Suppressor macrophage treated with lipopolysaccharide for 1 hour (primary cell): ENCODE measurements around the gene UTP25.
"Not testable (repeated sequence)": the region's sequence is repeated elsewhere in the genome, so short reads cannot be mapped to it uniquely, and the experiment has no call there.

Source experiments
- DNase-seq, 3 donors: peaks; one replicate each; pipeline ENCODE4 v3.0.0-alpha.2; 2020 to 2022

Gene UTP25

DNA sequence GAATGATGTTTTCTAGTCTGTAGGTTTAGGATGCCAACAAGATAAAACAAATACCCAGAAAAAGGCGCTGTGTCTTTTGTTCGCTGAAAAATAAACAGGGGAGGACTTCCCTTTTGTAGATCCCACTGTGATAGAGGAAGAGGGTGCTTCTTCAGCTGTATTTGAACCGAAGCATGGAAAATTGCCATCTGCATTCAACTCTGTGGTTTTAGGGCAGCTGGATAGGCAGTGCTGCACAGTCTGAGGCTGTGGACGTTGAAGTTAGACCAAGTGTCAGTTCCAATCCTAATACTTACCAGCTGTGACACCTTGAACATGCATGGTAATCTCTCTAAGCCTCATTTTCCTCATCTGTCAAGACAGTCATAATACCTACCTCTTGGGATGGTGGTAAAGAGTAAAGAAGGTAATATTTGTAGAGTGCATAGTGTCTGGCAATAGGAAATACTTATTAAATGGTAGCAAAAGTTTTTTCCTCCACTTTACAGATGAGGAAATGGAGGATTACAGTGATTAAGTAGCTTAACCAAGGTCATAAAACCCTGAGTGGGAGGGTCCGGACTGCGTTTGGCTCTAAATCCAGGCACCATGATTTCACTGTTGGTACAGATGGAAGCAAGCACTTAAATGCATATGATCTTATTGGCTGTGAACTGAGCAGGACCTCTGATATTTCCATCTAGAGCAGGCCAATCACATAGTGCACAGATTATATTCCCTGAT lies 48.5 kb downstream of the UTP25 start:
- no peak for DNase-seq

DNA sequence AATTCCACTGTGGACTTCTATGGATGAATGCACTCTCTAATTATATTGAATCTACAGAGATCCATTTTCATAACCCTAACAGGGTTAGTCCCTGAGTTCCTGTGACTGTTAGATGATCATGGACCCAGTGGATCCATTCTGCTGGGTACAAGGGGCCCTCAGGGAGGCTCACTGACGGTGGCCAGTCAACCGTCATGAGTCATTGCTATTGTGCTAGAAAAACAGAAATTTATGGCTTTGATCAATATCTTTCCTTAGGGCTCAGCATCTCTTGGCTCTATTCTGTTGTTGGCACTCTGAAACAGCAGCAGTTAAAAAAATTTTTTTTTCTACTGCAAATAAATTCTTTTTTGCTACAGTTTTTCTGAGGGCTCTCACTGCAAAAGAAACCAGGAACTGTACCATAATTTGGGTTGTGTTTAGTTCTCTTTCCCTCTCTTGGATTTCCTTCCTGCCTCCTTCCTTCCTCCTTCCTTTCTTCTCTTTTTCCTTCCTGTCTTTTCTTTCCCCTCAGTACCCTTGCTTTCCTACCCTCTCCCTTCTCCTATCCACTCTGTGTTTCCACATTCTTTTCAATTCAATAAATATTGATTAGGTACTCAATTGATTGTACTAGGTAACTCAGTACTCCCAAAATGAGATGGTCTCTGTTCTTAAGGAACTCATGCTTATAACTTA lies 49.5 kb downstream of the UTP25 start:
- no peak for DNase-seq

DNA sequence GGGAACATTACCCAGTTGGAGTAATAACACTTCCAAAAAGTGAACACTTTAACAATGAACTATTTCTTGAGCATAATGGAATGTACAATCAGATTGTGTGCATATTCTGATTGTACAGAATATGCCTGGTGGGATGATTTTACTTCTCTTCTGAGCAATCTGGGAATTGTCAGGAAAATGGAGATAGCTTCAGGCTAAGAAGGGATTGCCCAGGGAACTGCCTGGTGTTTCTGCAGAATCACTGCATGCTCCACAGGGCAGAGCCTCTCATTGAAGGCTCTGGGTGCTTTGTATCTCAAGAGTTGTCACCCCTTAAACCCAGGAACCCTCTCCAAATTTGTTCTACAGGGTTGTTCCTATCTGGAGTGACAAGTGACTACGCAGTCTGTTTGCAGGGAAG lies 51.2 kb downstream of the UTP25 start:
- DNase-seq, result no peak

DNA sequence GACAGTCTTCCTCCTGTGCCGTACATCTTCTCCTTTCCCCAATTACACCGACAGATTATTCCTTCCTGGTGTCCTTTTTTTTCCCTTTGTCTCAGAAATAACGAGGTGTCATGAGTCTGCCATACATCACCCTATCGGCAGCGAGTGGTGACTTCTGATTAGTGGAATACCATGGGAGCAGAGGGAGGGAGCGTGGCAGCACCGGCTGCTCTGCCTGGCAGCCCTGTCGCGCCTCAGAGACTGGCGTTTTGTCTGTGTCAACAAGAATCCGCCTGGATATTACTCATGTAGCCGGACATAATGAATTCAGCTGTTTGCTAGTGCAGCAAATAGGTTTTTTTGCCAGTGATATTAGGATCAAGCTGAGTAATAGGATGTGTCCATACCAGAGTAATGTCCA lies 51.8 kb downstream of the UTP25 start:
- DNase-seq, result no peak

DNA sequence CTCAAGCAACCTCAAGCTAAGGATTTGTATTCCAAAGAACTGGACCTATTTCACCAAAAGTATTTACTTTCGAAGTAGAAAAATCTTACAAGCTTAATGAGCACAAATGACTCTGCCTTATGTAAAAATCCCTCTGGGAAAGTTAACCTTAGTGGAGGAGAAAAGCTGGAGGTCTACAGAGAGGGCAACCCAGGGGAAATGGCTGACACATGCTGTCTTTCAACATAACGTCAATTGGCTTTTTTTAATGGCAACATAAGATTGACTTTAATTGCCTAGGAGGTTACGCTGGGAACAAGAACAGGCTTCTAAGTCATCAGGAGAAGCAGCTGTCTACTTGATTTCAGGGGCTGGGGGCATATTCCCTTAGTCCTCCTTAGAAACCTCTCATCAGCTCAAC lies 52.3 kb downstream of the UTP25 start:
- DNase-seq, result no peak

DNA sequence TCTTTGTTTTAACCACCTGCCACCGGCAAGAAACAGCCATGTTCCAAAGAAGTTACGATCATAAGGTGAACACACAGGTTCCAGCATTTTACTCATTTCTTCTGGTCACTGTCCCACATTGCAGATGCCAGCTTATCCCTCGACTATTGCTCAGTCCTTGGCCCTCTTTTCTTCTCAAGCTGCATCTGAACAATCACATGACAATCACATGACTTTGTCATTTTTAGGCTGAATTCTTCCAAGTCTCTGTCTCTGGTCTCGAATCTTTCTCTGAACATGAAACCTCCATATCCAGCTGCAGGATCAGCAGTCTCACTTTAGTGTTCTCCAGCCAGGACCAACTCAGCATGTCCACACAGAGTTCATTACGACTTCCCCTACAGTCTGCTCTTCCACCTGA lies 53.8 kb downstream of the UTP25 start:
- DNase-seq, result no peak

DNA sequence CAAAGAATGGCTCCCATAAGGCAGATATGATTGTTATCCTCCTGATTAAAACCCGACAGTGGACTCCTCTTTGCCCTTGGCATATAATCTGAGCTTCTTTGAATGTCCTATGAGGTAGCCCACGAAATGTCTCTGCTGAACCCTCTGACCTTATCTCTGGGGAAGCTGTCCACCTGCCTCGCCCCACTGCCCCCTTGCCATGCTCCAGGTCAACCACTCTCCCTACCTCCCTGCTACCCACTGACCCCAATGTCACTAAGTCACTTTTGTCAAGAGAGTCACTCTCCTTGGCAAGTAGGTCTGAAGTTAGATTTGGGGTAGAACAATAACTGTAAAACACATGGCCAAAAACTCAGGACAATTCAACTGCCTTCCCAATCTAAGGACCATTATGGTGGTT lies 54.5 kb downstream of the UTP25 start:
- no peak for DNase-seq

DNA sequence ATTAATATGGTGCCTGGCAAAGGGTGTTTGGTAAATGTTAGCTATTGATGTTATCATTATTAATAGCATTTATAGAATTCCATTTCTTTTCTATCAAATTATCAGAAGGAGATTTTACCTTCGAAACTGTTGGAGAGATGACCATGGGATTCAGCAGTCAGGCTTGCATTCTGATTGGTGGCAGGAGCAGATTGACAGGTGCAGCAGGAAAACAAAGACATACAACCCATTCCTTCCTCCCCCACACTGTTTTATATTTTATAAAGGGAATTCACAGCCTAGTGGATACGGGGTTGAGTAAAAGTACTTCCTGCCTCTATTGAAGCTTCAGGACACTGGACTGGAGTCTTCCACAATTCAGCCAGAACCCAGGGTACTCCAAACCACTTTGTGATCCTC lies 55.2 kb downstream of the UTP25 start:
- DNase-seq, result no peak

DNA sequence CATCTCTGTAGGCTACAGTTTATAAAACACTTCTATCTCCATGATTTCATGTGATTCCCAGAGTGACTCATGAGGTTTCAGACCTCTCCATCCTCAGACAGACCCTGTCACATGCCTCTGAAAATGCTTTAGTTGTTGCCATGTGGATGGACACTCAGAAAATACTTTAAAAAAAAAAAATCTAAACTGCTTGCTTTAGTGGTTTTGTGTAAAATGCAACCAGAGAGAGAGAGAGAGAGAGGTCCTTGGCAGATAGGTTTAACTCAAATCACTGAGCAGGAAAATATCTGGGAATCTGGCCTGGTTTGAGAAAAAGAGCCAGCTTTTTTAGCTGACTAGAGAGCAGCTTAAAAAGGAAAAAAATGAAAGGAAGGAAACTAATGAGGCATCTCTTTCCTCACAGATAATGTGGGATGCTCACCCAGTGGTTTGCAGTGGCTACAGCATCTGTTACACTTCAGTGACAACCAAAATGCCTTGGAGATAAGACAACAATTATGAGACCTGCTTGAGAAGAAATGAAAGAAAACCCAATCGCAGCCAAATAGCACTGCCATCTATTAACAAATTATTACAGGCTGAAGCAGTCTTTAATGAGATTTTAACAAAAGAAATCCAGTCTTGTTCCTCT lies 55.7 kb downstream of the UTP25 start:
- DNase-seq, result peak; percentile 35 to 63 (median 53)

DNA sequence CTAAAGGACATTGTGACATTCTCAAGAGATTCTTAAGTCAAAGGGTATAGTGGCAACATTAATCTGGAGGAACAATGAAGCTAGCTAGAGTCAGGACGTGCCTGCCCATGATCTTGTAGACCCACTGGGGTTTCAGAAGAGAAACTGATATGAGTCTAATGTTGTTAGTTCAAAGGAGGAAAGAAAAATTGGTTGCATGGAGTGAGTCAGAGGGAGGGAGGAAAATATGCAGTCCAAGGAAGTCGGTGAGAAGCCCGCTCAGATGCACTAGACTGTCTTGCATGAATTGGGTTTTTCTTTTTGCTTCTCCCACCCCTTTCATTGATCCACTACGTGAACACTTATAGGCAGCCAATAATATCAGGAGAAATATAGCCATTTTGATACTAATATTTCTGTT lies 56.5 kb downstream of the UTP25 start:
- peak in 1 of 3 donors; percentile 41 for DNase-seq

DNA sequence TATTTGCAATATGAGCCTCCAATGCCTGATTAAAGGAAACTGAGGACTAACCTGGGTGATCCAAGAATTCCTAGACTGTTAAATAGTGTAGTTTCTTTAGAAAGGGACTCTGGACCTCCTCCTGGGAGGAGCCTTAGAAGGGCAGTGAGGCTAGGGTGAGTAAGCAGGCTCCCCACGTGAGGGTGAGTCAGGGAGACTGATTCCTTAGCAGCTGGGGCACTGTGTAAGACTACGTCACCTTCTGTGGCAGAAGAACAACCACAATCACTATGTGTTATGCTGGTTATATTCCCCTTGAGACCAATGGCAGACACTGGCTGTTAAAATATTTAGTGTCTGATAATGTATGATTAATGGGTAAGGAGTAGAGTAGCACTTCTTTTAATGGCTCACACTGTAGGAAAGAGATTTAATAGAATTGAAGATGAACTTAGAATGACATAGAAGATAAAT lies 56.9 kb downstream of the UTP25 start:
- DNase-seq, result peak; percentile 93 to 94 (median 94)

DNA sequence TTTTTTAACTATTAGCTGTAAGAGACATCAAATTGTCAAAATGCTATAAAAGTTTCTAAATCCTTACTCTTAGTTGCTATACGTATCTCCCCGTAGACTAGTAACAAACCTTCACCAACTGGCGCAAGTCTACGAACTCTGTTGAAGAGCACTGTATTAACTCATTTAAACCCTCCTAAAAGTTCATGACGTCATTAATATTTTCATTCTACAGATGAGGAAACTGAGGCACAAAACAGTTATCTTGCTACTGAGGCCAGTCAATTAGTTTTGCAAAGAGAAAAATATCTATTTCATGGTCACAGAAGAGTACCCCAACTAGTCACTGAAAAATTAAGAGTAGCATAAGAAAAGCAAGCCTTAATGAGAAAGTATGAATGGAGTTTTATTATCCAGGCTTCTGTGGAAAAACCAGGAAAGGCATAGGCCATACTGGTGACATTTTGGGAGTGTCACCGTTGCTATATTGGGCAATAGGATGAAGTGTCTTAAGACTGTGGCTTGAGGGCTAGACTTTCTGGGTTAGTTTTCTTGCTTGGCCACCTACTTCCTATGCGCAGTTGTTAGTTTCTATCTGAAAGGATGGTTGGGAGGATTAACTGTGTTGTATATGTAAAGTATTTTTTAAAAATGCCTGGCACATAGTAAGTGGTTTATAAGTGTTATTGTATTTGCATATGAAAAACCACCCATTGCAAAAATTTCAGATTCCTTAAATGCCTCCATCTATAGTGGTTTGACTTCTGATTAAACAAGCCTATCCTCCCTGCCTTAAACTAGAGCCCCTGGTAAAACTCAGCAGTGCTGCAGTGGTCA lies 57.8 kb downstream of the UTP25 start:
- peak in 2 of 3 donors; percentile 15 to 29 for DNase-seq

DNA sequence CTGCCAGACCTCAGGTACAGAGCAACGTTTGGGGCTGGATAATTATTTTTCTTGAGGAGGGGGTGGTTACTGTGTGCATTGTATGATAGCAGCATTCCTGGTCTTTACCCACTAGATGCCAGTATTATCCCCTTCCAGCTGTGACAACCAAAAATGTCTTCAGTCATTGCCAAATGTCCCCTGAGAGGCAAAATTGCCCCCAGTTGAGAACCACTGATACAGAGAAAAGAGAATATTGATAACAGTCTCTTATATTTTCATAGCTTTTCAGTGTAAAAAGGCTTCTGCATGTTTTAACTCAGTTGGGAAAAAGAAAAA lies 58.4 kb downstream of the UTP25 start:
- DNase-seq, result no peak

DNA sequence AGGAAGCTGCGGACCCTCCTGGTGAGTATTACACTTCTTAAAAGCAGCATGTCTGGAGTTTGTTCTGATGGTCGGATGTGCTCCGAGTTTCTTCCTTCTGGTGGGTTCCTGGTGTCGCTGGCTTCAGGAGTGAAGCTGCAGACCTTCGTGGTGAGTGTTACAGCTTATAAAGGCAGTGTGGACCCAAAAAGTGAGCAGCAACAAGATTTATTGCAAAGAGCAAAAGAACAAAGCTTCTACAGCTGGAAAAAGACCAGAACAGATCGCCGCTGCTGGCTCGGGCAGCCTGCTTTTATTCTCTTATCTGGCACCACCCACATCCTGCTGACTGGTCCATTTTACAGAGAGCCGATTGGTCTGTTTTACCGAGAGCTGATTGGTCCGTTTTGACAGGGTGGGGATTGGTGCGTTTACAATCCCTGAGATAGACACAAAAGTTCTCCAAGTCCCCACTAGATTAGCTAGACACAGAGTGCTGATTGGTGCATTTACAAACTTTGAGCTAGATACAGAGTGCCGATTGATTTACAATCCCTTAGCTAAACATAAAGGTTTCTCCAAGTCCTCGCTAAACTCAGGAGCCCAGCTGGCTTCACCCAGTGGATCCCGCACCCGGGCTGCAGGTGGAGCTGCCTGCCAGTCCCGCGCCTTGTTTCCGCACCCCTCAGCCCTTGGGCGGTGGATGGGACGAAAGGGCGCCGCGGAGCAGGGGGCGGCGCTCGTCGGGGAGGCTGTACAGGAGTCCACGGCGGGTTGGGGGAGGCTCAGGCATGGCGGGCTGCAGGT lies 60.7 kb downstream of the UTP25 start:
- DNase-seq, result not testable (repeated sequence)

DNA sequence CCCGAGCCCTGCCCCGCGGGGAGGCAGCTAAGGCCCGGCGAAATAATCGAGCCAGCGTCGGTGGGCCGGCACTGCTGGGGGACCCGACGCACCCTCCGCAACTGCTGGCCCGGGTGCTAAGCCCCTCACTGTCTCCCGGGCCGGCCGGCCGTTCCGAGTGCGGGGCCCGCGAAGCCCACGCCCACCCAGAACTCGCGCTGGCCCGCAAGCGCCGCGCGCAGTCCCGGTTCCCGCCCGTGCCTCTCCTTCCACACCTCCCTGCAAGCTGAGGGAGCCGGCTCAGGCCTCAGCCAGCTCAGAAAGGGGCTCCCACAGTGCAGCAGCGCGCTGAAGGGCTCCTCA lies 61.3 kb downstream of the UTP25 start:
- no peak for DNase-seq

DNA sequence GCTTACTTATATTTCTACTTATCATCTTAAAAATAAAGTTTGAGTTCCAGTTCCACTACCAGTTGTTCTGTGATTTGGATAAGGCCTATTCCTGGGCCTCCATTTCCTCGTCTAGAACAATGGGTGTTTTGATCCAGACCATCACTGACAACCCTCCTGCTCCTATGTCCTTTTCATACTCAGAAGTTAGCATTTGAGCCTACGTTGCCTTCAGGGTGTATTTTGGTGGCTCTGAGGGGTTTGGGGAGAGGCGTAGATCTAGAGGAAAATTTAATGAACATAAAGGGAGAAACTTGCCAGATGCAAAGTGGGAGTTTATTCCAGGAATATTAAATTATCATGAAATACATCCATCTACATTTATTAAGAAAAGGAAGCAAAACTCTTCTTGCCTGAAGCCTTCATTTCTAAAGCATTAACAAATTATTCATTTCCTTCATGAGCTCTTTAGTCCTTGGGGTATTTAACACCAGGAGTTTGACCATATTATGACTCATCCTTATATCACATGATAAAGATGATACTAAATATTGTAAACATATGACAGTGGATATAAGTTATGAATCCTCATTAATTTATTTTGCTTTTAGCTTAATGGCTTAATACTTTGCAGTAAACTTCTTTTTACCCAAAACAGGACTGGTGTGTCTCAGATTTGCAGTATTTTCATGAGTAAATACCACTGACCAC lies 63.0 kb downstream of the UTP25 start:
- DNase-seq, result peak in 1 of 3 donors; percentile 11

DNA sequence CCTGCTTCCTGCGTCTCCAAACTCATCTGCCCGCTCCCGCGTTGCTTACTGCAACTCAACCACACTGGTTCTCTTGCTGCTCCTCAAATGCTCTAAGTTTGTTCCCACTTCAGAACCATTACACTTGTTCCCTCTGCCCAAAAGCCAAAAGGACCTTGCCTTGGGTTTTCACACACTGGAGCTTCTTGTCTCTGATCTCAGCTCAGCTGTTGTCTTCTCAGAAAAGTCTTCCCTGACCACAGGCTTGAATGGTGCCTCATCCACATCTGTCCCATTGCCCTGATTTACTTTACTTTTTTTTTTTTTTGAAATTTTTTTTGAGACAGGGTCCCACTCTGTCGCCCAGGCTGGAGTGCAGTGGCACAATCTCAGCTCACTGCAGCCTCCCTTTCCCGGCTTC lies 66.0 kb downstream of the UTP25 start:
- no peak for DNase-seq

DNA sequence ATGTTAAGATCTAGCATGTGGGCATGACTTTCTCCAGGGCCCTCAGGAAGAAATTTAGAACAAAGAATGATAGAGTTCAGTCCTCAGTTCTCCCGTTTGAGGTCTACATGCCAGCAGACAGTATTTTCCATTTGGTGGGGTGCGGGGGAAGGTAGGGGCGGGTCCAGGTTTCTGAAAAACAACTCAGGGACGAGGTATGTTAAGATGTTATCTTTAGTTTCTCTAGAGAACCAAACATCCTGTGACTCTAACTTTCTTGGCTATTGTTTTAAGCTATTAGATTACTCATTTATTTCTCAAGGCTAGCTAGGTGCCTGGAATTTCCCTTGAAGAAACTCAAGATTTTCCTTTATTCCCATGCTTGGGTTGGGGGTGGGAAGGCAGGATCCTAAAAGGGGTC lies 67.9 kb downstream of the UTP25 start:
- DNase-seq, result no peak

DNA sequence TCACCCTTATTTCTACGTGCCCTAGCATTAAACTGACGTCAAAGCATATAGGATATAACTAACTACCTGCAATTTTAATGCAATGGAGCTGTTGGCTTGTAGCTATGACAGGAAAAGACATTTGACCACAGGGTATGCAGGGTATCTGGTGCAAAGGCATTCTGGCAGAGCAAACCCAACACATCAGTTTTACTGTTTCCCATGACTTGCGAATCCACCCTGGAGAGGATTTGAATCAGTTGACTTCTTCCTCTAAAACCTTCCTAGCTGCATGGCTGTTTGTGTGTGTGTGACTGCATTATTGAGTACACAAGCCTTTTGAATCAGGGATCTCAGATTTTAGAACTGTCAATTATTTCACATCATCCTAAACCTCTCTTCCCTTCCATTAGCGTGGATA lies 68.6 kb downstream of the UTP25 start:
- no peak for DNase-seq

DNA sequence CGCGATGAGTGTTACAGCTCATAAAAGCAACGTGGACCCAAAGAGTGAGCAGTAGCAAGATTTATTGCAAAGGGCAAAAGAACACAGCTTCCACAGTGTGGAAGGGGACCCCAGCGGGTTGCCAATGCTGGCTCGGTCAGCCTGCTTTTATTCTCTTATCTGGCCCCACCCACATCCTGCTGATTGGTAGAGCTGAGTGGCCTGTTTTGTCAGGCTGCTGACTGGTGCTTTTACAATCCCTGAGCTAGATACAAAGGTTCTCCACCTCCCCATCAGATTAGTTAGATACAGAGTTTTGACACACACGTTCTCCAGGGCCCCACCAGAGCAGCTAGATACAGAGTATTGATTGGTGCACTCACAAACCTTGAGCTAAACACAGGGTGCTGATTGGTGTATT lies 70.5 kb downstream of the UTP25 start:
- not testable (repeated sequence) for DNase-seq

DNA sequence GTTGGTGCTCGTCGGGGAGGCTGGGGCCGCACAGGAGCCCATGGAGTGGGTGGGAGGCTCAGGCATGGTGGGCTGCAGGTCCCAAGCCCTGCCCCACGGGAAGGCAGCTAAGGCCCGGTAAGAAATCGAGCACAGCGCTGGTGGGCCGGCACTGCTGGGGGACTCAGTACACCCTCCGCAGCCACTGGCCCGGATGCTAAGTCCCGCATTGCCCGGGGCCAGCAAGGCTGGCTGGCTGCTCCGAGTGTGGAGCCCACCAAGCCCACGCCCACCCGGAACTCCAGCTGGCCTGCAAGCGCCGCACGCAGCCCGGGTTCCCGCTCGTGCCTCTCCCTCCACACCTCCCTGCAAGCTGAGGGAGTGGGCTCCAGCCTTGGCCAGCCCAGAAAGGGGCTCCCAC lies 71.1 kb downstream of the UTP25 start:
- DNase-seq, result not testable (repeated sequence)

DNA sequence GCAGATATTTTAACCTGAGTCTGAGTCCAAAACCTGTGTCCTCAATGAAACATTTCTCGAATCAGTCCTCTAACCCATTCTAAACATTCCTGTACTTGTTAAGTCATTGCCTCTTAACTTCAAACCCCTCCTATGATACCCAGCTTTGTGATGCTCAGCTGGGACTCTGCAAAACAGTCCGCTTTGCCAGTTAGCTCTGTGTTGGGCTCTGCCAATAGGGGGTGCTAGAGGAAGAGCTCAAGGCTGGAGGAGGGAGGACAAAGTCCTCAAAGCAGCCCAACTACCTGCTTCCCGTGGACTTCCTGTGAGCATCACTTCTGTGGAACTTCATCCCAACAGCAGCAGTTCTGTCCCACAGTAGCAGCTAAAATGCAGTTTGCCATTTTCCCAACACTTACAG lies 72.2 kb downstream of the UTP25 start:
- DNase-seq, result peak in 2 of 3 donors; percentile 12 to 26
